Lower lobe of right lung (tissue), 2 donors: ENCODE results near the gene IWS1. TPM values are rescaled to one million over a fixed set of nuclear protein-coding genes. Genes with fewer than 3 reads are reported as not detected.

ENCODE experiments used
- ATAC-seq, 2 donors: fragments of 200-7000 bp; cut with Tn5 transposase; one replicate each; pipeline ENCODE4 v1.9.1; 2020 to 2022; ENCODE audit warnings: mild to moderate bottlenecking in 2 of 2, moderate library complexity in 2 of 2
- DNase-seq: peaks from one replicate; pipeline ENCODE4 v3.0.0-alpha.2; 2020
- H3K27ac ChIP-seq: fragments of 200-600 bp; one replicate; pipeline ENCODE4 v1.8.0; 2022
- H3K27me3 ChIP-seq: fragments of 200-600 bp; one replicate; pipeline ENCODE4 v1.8.0; 2022; ENCODE audit warnings: low read depth
- H3K36me3 ChIP-seq: fragments of 200-600 bp; one replicate; pipeline ENCODE4 v1.8.0; 2022; ENCODE audit warnings: mild to moderate bottlenecking
- H3K4me1 ChIP-seq: fragments of 200-600 bp; one replicate; pipeline ENCODE4 v1.8.0; 2022
- H3K4me3 ChIP-seq: fragments of 200-600 bp; one replicate; pipeline ENCODE4 v1.8.0; 2022; ENCODE audit warnings: mild to moderate bottlenecking
- H3K9me3 ChIP-seq: fragments of 200-600 bp; one replicate; pipeline ENCODE4 v1.8.0; 2022
- intact Hi-C: fragments of 100-400 bp; cut with DNase I; formaldehyde crosslinking; loops from one replicate; pipeline ENCODE4 v1.11.0; 2022
- total RNA-seq: library from RNA; stranded (reverse); fragmentation: NEBNext Ultra II Directional; extraction: Animal tissue kit (Norgen Biotek cat#: 25700); gene quantifications from one replicate; pipeline ENCODE4 v1.2.1, GENCODE V29; 2021
- TF ChIP-seq, protein P1 (sequence below): fragments of 200-600 bp; IDR thresholded peaks from one replicate; pipeline ENCODE4 v1.8.0; 2022; ENCODE audit warnings: antibody characterized with exemption, mild to moderate bottlenecking
- donor health status: DM: no; HTN: yes; CAD: no; lungs with severe emphysema.

The IWS1 gene
- total RNA-seq, 1 donor from 2014 or later, result 36.7 TPM

DNA sequence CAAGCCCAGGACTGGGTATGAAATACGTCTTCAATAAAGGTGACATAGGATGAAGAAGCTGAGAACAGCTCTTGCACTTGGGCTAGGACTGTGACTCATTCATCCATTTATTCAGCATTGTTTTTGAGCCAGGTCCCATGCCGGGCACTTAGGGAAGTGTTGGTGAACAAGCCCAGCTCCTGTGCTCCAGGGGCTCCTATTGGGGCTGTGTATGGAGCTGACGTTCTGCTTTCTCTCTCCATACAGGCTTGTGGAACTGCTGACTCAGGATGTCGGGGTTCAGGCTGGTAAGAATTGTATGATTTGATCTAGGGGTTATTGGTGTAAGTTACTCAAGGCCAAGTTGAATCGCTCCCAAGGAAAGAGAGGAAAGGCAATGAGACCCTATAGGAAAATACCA, 33.2 kb upstream of the IWS1 start:
- Histone ChIP-seq H3K4me1 (no peaks in the 10 kb centered on the region), H3K27me3 (no peaks in the 10 kb centered on the region), H3K36me3 (no peaks in the 10 kb centered on the region), H3K9me3 (no peaks in the 10 kb centered on the region), H3K27ac (no peak overlapping the region), H3K4me3 (no peak overlapping the region)
- TF ChIP-seq, protein P1, sequence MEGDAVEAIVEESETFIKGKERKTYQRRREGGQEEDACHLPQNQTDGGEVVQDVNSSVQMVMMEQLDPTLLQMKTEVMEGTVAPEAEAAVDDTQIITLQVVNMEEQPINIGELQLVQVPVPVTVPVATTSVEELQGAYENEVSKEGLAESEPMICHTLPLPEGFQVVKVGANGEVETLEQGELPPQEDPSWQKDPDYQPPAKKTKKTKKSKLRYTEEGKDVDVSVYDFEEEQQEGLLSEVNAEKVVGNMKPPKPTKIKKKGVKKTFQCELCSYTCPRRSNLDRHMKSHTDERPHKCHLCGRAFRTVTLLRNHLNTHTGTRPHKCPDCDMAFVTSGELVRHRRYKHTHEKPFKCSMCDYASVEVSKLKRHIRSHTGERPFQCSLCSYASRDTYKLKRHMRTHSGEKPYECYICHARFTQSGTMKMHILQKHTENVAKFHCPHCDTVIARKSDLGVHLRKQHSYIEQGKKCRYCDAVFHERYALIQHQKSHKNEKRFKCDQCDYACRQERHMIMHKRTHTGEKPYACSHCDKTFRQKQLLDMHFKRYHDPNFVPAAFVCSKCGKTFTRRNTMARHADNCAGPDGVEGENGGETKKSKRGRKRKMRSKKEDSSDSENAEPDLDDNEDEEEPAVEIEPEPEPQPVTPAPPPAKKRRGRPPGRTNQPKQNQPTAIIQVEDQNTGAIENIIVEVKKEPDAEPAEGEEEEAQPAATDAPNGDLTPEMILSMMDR, result no peak
- intact Hi-C loops, result no loop called here
- no peak for ATAC-seq
- DNase-seq, result no peak

DNA sequence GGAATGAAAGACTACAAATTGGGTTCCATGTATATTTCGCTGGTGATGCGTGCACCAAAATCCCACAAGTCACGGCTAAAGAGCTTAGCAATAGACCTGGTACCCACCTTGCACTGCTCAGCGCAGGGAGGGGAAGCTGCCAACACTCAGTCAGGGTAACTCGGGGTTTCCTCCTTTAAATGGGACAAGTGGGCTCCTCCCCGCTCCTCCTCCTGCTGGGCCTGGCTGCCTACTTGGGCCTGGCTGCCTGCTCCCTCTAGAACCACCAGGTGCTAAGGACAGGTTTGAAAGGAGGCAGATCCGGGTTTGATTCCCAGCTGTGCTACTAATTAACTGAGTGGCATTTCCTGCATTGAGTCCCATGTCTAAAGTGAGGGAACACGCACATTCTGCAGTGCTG, 32.6 kb upstream of the IWS1 start:
- DNase-seq, result no peak
- Histone ChIP-seq H3K36me3 (no peaks in the 10 kb centered on the region), H3K9me3 (no peaks in the 10 kb centered on the region), H3K27ac (no peak overlapping the region), H3K27me3 (no peaks in the 10 kb centered on the region), H3K4me1 (no peaks in the 10 kb centered on the region), H3K4me3 (no peak overlapping the region)
- ATAC-seq, result no peak
- intact Hi-C loops, result no loop called here
- TF ChIP-seq, protein P1, result no peak

DNA sequence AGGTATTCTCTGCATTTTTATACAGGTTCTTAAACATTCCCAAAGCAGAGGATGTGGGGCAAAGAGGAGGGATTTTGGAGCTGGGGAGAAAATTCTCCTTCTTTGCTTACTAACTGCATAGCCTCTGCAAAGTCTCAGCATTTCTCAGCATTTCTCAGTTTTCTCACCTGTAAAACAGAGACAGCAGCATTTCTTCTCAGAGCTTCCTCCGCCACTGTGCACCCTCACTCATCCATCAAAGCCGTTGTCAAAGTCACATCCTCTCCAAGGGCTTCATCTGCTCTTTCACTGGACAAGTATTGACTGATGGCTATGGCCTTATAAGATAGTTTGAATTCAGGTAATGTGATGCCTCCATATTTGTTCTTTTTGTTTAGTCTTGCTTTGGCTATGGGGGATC, 26.6 kb upstream of the IWS1 start:
- Histone ChIP-seq H3K27ac (no peak overlapping the region), H3K27me3 (peaks cover 3% of the 10 kb centered on the region), H3K9me3 (no peaks in the 10 kb centered on the region), H3K4me1 (no peaks in the 10 kb centered on the region), H3K36me3 (no peaks in the 10 kb centered on the region), H3K4me3 (no peak overlapping the region)
- TF ChIP-seq, protein P1, result no peak
- ATAC-seq (no peak), DNase-seq (no peak)
- intact Hi-C loops, result no loop called here

DNA sequence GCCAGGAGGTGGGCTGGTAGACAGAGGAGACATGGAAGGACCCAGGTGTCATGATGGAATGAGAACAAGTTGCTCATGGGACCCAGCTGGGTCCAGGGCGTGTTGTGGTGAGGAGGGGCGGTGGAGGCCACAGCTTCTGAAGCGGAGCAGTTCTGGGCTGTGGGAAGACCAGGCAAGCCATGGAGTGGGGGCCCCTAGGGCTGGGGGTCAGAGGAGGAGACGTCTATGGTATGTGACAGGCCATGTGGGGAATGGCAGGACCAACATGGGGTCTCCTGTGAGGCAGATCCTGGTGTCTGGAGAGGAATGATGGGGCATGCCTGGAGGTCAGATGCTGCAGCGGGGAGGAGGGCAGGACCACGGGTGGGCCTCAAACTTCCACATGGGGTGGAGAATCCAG, 26.0 kb upstream of the IWS1 start:
- no peaks in the 10 kb centered on the region for H3K9me3 ChIP-seq
- no peaks in the 10 kb centered on the region for H3K36me3 ChIP-seq
- TF ChIP-seq, protein P1, result no peak
- H3K27me3 ChIP-seq, result peaks cover 3% of the 10 kb centered on the region
- no peak overlapping the region for H3K4me3 ChIP-seq
- H3K27ac ChIP-seq, result no peak overlapping the region
- no peak for ATAC-seq
- intact Hi-C loops, result no loop called here
- no peaks in the 10 kb centered on the region for H3K4me1 ChIP-seq
- DNase-seq, result no peak

DNA sequence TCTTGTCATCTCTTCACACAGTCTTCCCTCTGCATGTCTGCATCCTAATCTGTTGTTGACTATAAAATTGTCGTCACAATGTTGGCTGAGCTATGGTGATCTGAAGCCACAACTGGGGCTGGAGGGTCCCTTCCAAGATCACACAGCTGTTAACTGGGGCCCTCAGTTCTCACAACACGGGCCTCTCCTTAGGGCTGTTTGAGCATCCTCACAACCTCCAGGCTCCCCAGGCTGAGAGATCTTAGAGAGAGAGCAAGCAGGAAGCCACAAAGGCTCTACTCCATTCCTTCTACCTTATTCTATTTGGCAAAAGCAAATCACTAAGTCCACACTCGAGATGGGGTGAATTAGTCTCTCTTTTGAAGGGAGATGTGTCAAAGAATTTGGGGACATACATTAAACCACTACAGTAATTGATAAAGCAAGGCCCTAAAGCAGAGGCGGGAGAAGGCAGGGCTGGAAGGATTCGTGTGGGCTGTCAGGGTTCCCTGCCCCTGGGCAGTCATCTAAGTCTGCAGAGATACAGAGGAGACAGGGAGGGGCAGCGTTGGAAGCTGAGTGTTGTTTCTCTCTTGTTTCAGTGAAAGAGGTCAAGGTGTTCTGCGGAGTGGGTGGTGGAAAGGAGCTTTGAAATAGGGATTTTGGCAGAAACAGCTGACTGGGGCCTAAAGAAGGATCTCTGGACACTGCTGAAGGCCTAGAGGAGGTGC, 25.1 kb upstream of the IWS1 start:
- no peak overlapping the region for H3K27ac ChIP-seq
- no peaks in the 10 kb centered on the region for H3K4me1 ChIP-seq
- ATAC-seq (no peak), DNase-seq (no peak)
- TF ChIP-seq, protein P1, result no peak
- H3K27me3 ChIP-seq, result peaks cover 3% of the 10 kb centered on the region
- intact Hi-C loops, result no loop called here
- H3K9me3 ChIP-seq, result no peaks in the 10 kb centered on the region
- no peak overlapping the region for H3K4me3 ChIP-seq
- no peaks in the 10 kb centered on the region for H3K36me3 ChIP-seq
